ENCODE results near the gene CLDN19. TPM values are rescaled to one million over a fixed set of nuclear protein-coding genes. Genes with fewer than 3 reads are reported as not detected.

Gene CLDN19
- total and polyA plus RNA-seq, 2 of the 8 experiments (the other 6 are each of a cell fraction or from before 2014, with no cell fraction given): 9.7 to 17.2 TPM

DNA sequence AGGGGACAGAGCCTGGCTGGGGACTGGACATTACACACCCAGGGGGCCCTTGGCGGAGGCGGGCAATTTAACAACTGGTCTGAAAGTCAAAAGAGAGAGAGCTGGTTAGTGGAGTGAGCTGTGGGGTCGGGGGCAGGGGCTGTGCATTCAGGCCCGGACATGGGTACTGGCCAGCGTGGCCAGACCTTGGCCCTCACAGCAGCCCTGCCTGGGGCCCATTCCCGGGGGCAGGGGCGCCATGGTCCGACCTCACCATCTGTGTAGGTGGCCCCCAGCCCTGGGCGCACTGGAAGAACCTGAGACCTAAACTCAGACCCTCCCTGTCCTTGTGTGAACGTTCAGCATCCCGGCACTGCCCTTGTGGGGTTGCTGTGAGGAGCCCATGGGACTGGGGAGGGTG is 5.0 kb downstream of the CLDN19 start:
- Histone ChIP-seq H4K8ac (ENCODE audit: extremely low read depth, insufficient read depth, low read length) (no peak overlapping the region), H3K4me2 (ENCODE audit: insufficient read depth in 1 of 2, low read depth in 2 of 2, low read length in 2 of 2) (no peak overlapping the region), H3K79me2 (ENCODE audit: control insufficient read depth in 1 of 2, insufficient read depth in 2 of 2, low read length in 2 of 2) (no peaks in the 10 kb centered on the region), H2BK5ac (ENCODE audit: low read depth, low read length) (no peak overlapping the region), H3K27ac (ENCODE audit: low read depth, low read length) (no peak overlapping the region), H3K4me1 (replicated peaks in 1 of 4; ENCODE audit: control insufficient read depth in 3 of 4, insufficient read depth in 4 of 4, low read length in 3 of 4) (peaks cover 0 to 21% (median 13%) of the 10 kb centered on the region in 4 experiments; a peak in 6 of 7 replicates), H3K79me1 (ENCODE audit: low read depth, low read length) (peaks cover 3% of the 10 kb centered on the region; the same call in 1 of the 2 replicates), H2BK20ac (ENCODE audit: low read length) (no peak overlapping the region), H3K23me2 (ENCODE audit: low read depth, low read length) (peaks cover 4% of the 10 kb centered on the region; the same call in 1 of the 2 replicates), H3K56ac (replicated peaks; ENCODE audit: insufficient read length, low read depth, low read length) (no peak overlapping the region), H2AK5ac (ENCODE audit: low read depth, low read length) (no peak overlapping the region), H4K20me1 (replicated peaks in 1 of 2; ENCODE audit: control insufficient read depth in 1 of 2, insufficient read depth in 2 of 2, low read length in 2 of 2) (peaks cover 0 to 4% of the 10 kb centered on the region in 2 experiments), H3K27me3 (replicated peaks in 1 of 4; ENCODE audit: control insufficient read depth in 3 of 4, extremely low read depth in 1 of 4, insufficient read depth in 3 of 4, low read length in 3 of 4) (no peaks in the 10 kb centered on the region), H2BK15ac (ENCODE audit: low read length) (no peak overlapping the region), H2BK12ac (ENCODE audit: low read depth, low read length) (no peak overlapping the region), H2AFZ (ENCODE audit: low read length) (no peak overlapping the region), H3K36me3 (ENCODE audit: control insufficient read depth in 2 of 4, insufficient read depth in 4 of 4, low read length in 3 of 4) (no peaks in the 10 kb centered on the region), H3K4ac (replicated peaks; ENCODE audit: insufficient read length, low read depth, low read length) (no peak overlapping the region), H3K23ac (ENCODE audit: insufficient read length) (no peak overlapping the region), H2BK120ac (replicated peaks; ENCODE audit: low read depth, low read length) (no peak overlapping the region), H3K18ac (ENCODE audit: extremely low read depth, low read length) (no peak overlapping the region), H4K91ac (replicated peaks; ENCODE audit: insufficient read length, low read length) (no peak overlapping the region), H3K14ac (ENCODE audit: insufficient read length) (no peak overlapping the region), H3K4me3 (ENCODE audit: extremely low read depth in 1 of 4, insufficient read depth in 2 of 4, low read depth in 3 of 4, low read length in 4 of 4) (no peak overlapping the region), H4K5ac (ENCODE audit: insufficient read length, low read depth, low read length) (no peak overlapping the region), H3K9me3 (ENCODE audit: insufficient read depth in 2 of 2, low read depth in 1 of 2, low read length in 1 of 2) (no peaks in the 10 kb centered on the region), H3K9ac (replicated peaks in 1 of 4; ENCODE audit: extremely low read depth in 1 of 4, low read depth in 3 of 4, low read length in 3 of 4) (no peak overlapping the region)
- CTCF ChIA-PET (ENCODE audit: partially characterized antibody): interaction anchor here (0.6 to 6.4 kb wide), 10 partner anchors 9 to 561 kb away, joined by 3 to 62 read pairs (median 3); partner anchors contain the start of gene YBX1
- DNase-seq (ENCODE audit: low read depth in 1 of 2, low spot score in 2 of 2) (no peak), FAIRE-seq (no peak)
- POLR2A ChIA-PET (ENCODE audit: partially characterized antibody): interaction anchor here (0.8 kb wide), 1 partner anchor 11 kb away, joined by 3 read pairs; no protein-coding TSS in a partner anchor
- WGBS, 2 experiments (ENCODE audit: extremely low coverage in 1 of 2, insufficient coverage in 1 of 2, insufficient read length in 1 of 2, insufficient replicate concordance in 2 of 2, low coverage in 1 of 2, low lambda C conversion rate in 2 of 2, missing lambda C conversion rate in 1 of 2): 92% methylated on average over 11 of the region's 11 CpGs; no CpG with 5 or more reads in 1 of the 2 experiments
- TF ChIP-seq FOSL1 (IDR thresholded peaks at IDR 0.05; ENCODE audit: insufficient read depth, low read depth, low read length): no peak
- TF ChIP-seq RNF2 (IDR thresholded peaks at IDR 0.05; ENCODE audit: borderline replicate concordance, low read depth, low read length, missing control alignments, poor library complexity, severe bottlenecking): no peak
- no peak for TF ChIP-seq CEBPB (IDR thresholded peaks at IDR 0.05; ENCODE audit: low read depth, low read length)
- TF ChIP-seq HDAC2 (IDR thresholded peaks at IDR 0.05; ENCODE audit: borderline replicate concordance in 1 of 2, low read depth in 2 of 2, low read length in 2 of 2): no peak
- TF ChIP-seq, protein P1, sequence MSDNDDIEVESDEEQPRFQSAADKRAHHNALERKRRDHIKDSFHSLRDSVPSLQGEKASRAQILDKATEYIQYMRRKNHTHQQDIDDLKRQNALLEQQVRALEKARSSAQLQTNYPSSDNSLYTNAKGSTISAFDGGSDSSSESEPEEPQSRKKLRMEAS (IDR thresholded peaks at IDR 0.05): no peak
- TF ChIP-seq KDM5A (IDR thresholded peaks at IDR 0.05; ENCODE audit: low read length): no peak
- TF ChIP-seq HDAC6 (IDR thresholded peaks at IDR 0.05; ENCODE audit: low read depth, low read length): no peak
- no peak for TF ChIP-seq MAFK (IDR thresholded peaks at IDR 0.05; ENCODE audit: low read depth, low read length)
- TF ChIP-seq EZH2 (IDR thresholded peaks at IDR 0.05; ENCODE audit: low read depth, low read length, severe bottlenecking): no peak
- no peak for TF ChIP-seq GABPA (IDR thresholded peaks at IDR 0.05; ENCODE audit: borderline replicate concordance, insufficient read depth, low read length)
- no peak for TF ChIP-seq SUZ12 (IDR thresholded peaks at IDR 0.05; ENCODE audit: low read length)
- no peak for TF ChIP-seq POLR2A (IDR thresholded peaks at IDR 0.05; ENCODE audit: control extremely low read depth in 1 of 2, low read depth in 2 of 2, low read length in 2 of 2)
- TF ChIP-seq SP4 (IDR thresholded peaks at IDR 0.05; ENCODE audit: low read length): no peak
- no peak for TF ChIP-seq SRF (IDR thresholded peaks at IDR 0.05; ENCODE audit: low read depth, low read length)

Data from H1 (cell line).